HepG2 (cell line): Measurements from ENCODE around the gene TNFAIP8L3. TPM values are rescaled to one million over a fixed set of nuclear protein-coding genes. Genes with fewer than 3 reads are reported as not detected.

Experiments
- BHLHE40 ChIP-seq: IDR thresholded peaks from 2 replicates; pipeline ENCODE4 v1.6.1; 2011; ENCODE audit warnings: low read length, improper control_type of control experiment
- CEBPG ChIP-seq: IDR thresholded peaks from 2 replicates; pipeline ENCODE4 v1.6.1; 2016
- CREM ChIP-seq, 2 experiments: sonication (generic) in 1 of 2; formaldehyde crosslinking in 1 of 2; IDR thresholded peaks; 2 replicates each; pipeline versions ENCODE4 v1.4.0 to v1.6.1; 2016 to 2020; ENCODE audit warnings: antibody characterized with exemption in 1 of 2, mild to moderate bottlenecking in 1 of 2, missing genetic modification reagents in 1 of 2
- ELF4 ChIP-seq: sonication (generic); formaldehyde crosslinking; IDR thresholded peaks from 2 replicates; pipeline ENCODE4 v1.5.0; 2020; ENCODE audit warnings: missing genetic modification reagents, mild to moderate bottlenecking, moderate library complexity, borderline replicate concordance
- HNF4A ChIP-seq: sonication (generic); formaldehyde crosslinking; IDR thresholded peaks from 2 replicates; pipeline ENCODE4 v1.4.0; 2020; ENCODE audit warnings: missing genetic modification reagents
- HOXA5 ChIP-seq: sonication (generic); formaldehyde crosslinking; IDR thresholded peaks from 2 replicates; pipeline ENCODE4 v1.4.0; 2020; ENCODE audit warnings: missing genetic modification reagents
- MBD4 ChIP-seq: IDR thresholded peaks from 2 replicates; pipeline ENCODE4 v1.6.1; 2012; ENCODE audit warnings: low read length, inconsistent platforms, borderline replicate concordance
- MIXL1 ChIP-seq: IDR thresholded peaks from 2 replicates; pipeline ENCODE4 v1.6.1; 2016
- NFE2 ChIP-seq: sonication (generic); formaldehyde crosslinking; IDR thresholded peaks from 2 replicates; pipeline ENCODE4 v1.4.0; 2020; ENCODE audit warnings: missing genetic modification reagents
- PRMT3 ChIP-seq: sonication (generic); formaldehyde crosslinking; IDR thresholded peaks from 2 replicates; pipeline ENCODE4 v1.8.1; 2022; ENCODE audit warnings: low read depth, mild to moderate bottlenecking, moderate library complexity, missing genetic modification reagents, borderline replicate concordance
- SOX13 ChIP-seq, 3 experiments: fragments of 450-650 bp in 1 of 3; sonication (generic) in 1 of 3; formaldehyde crosslinking in 1 of 3; IDR thresholded peaks in 2 of 3; conservative IDR thresholded peaks in 1 of 3; 2 replicates each; pipeline versions ENCODE4 v1.5.0 to v1.6.1; 2016 to 2020; ENCODE audit warnings: antibody characterized with exemption in 1 of 3, mild to moderate bottlenecking in 1 of 3, missing compliant biosample characterization in 1 of 3, missing genetic modification reagents in 1 of 3, moderate library complexity in 1 of 3
- STAT5B ChIP-seq: sonication (generic); formaldehyde crosslinking; IDR thresholded peaks from 2 replicates; pipeline ENCODE4 v1.4.0; 2020; ENCODE audit warnings: missing genetic modification reagents
- TOE1 ChIP-seq: sonication (generic); formaldehyde crosslinking; IDR thresholded peaks from 2 replicates; pipeline ENCODE4 v1.4.0; 2020; ENCODE audit warnings: mild to moderate bottlenecking, missing genetic modification reagents
- ZFP36 ChIP-seq: fragments of 150-350 bp; IDR thresholded peaks from 2 replicates; pipeline ENCODE4 v1.6.1; 2018; ENCODE audit warnings: borderline replicate concordance, low read length, low read depth; ENCODE audit not compliant: partially characterized antibody
- ZNF816 ChIP-seq: sonication (generic); formaldehyde crosslinking; IDR thresholded peaks from 2 replicates; pipeline ENCODE4 v1.8.0; 2022; ENCODE audit warnings: missing genetic modification reagents, mild to moderate bottlenecking, borderline replicate concordance
- polyA plus RNA-seq, 8 experiments: library from polyadenylated mRNA; depleted of rRNA in 3 of 8; stranded (reverse) in 7 of 8; unstranded in 1 of 8; fragments of >200 nt; fragmentation: Illumina TruSeq in 4 of 8; extraction: Trizol in 4 of 8; gene quantifications; 2 replicates each; pipeline versions ENCODE4 v1.2.1 to v1.2.3, GENCODE V29; 2011 to 2016; ENCODE audit warnings: low read depth in 4 of 8, missing spikeins in 1 of 8, mixed read lengths in 1 of 8; ENCODE audit not compliant: insufficient read depth in 1 of 8
- total RNA-seq, 5 experiments: library from RNA; depleted of rRNA; stranded (reverse); fragments of >200 nt; fragmentation: Illumina TruSeq; extraction: Trizol; gene quantifications; 2 replicates each; pipeline ENCODE4 v1.2.3, GENCODE V29; 2016; ENCODE audit warnings: low read depth in 1 of 5
- TF ChIP-seq, protein P1 (sequence below): sonication (generic); formaldehyde crosslinking; IDR thresholded peaks from 2 replicates; pipeline ENCODE4 v1.4.0; 2020; ENCODE audit warnings: missing genetic modification reagents, borderline replicate concordance
- TF ChIP-seq, protein P2 (sequence below): sonication (generic); formaldehyde crosslinking; IDR thresholded peaks from 2 replicates; pipeline ENCODE4 v1.4.0; 2020; ENCODE audit warnings: missing genetic modification reagents
- TF ChIP-seq, protein P3 (sequence below): sonication (generic); formaldehyde crosslinking; IDR thresholded peaks from 2 replicates; pipeline ENCODE4 v1.4.0; 2020; ENCODE audit warnings: mild to moderate bottlenecking, missing genetic modification reagents
- TF ChIP-seq, protein P4 (sequence below), 2 experiments: fragments of 450-650 bp in 1 of 2; sonication (generic) in 1 of 2; formaldehyde crosslinking; IDR thresholded peaks; 2 replicates each; pipeline versions ENCODE4 v1.5.0 to v1.8.0; 2020 to 2022; ENCODE audit warnings: mild to moderate bottlenecking in 1 of 2, missing genetic modification reagents in 1 of 2
- TF ChIP-seq, protein P5 (sequence below): IDR thresholded peaks from 2 replicates; pipeline ENCODE4 v1.6.1; 2016

Gene TNFAIP8L3
- total and polyA plus RNA-seq, 2 of the 13 experiments (the other 11 are each of a cell fraction or from before 2014, with no cell fraction given), result 0.15 to 4.0 TPM

DNA sequence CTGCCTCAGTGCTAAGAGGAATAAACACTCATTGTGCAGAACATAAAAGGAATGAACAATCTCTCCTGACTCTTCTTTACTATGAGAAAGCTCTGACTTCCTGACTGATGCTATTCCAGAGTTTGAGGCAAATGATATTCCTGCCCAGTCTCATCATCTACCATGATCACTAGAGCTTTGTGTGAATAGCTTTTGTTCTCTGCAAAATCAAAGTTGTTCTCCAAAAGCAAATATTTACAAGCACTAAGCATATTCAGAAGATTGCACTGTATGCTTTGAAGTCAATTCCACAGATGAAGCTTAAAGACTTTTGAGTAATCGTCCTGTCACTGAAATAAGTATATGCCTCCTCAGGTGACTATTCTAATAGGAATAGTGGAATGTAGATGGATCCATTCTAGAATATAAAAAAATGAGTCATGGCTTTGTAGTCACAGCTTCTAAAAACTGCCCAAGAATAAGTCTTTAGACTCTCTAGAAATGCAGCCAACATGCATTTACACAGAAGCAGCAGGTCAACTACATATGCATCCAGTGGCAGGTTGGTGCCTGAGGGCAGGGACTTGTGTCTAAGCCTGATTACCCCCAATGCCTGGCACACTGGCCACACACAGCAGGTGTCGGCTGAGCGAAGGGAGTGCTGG lies 34.6 kb downstream of the TNFAIP8L3 start (continued):
- TF ChIP-seq, protein P1, sequence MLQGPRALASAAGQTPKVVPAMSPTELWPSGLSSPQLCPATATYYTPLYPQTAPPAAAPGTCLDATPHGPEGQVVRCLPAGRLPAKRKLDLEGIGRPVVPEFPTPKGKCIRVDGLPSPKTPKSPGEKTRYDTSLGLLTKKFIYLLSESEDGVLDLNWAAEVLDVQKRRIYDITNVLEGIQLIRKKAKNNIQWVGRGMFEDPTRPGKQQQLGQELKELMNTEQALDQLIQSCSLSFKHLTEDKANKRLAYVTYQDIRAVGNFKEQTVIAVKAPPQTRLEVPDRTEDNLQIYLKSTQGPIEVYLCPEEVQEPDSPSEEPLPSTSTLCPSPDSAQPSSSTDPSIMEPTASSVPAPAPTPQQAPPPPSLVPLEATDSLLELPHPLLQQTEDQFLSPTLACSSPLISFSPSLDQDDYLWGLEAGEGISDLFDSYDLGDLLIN (CRISPR knock-in tag), result no peak
- 0 out of 2 replicates have a peak, but pooled peaks have one; percentile 77 for TF ChIP-seq SOX13 (IDR thresholded peaks at IDR 0.05)
- peak in 1 of 2 experiments; percentile 98; a peak in 2 of 4 replicates for TF ChIP-seq SOX13 (CRISPR knock-in tag; conservative IDR thresholded peaks at IDR 0.05 in 1 of 2, IDR thresholded peaks at IDR 0.05 in 1 of 2)
- no peak for TF ChIP-seq TOE1 (CRISPR knock-in tag)
- TF ChIP-seq ZFP36, result no peak
- 0 out of 2 replicates have a peak, but pooled peaks have one; percentile 37 for TF ChIP-seq HOXA5 (CRISPR knock-in tag)
- TF ChIP-seq, protein P2, sequence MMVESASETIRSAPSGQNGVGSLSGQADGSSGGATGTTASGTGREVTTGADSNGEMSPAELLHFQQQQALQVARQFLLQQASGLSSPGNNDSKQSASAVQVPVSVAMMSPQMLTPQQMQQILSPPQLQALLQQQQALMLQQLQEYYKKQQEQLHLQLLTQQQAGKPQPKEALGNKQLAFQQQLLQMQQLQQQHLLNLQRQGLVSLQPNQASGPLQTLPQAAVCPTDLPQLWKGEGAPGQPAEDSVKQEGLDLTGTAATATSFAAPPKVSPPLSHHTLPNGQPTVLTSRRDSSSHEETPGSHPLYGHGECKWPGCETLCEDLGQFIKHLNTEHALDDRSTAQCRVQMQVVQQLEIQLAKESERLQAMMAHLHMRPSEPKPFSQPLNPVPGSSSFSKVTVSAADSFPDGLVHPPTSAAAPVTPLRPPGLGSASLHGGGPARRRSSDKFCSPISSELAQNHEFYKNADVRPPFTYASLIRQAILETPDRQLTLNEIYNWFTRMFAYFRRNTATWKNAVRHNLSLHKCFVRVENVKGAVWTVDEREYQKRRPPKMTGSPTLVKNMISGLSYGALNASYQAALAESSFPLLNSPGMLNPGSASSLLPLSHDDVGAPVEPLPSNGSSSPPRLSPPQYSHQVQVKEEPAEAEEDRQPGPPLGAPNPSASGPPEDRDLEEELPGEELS (CRISPR knock-in tag), result peak; percentile 48; the same call in 1 of the 2 replicates
- TF ChIP-seq, protein P3, sequence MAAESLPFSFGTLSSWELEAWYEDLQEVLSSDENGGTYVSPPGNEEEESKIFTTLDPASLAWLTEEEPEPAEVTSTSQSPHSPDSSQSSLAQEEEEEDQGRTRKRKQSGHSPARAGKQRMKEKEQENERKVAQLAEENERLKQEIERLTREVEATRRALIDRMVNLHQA (CRISPR knock-in tag), result no peak
- no peak for TF ChIP-seq STAT5B (CRISPR knock-in tag)
- no peak for TF ChIP-seq ELF4 (CRISPR knock-in tag)
- peak; percentile 58 for TF ChIP-seq CREM (IDR thresholded peaks at IDR 0.05)
- TF ChIP-seq CREM (CRISPR knock-in tag; IDR thresholded peaks at IDR 0.05), result no peak
- no peak for TF ChIP-seq ZNF816 (CRISPR knock-in tag)
- TF ChIP-seq, protein P4, sequence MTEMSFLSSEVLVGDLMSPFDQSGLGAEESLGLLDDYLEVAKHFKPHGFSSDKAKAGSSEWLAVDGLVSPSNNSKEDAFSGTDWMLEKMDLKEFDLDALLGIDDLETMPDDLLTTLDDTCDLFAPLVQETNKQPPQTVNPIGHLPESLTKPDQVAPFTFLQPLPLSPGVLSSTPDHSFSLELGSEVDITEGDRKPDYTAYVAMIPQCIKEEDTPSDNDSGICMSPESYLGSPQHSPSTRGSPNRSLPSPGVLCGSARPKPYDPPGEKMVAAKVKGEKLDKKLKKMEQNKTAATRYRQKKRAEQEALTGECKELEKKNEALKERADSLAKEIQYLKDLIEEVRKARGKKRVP (CRISPR knock-in tag; IDR thresholded peaks at IDR 0.05), result peak in 1 of 2 experiments; percentile 54; a peak in 1 of 4 replicates
- TF ChIP-seq, protein P5, sequence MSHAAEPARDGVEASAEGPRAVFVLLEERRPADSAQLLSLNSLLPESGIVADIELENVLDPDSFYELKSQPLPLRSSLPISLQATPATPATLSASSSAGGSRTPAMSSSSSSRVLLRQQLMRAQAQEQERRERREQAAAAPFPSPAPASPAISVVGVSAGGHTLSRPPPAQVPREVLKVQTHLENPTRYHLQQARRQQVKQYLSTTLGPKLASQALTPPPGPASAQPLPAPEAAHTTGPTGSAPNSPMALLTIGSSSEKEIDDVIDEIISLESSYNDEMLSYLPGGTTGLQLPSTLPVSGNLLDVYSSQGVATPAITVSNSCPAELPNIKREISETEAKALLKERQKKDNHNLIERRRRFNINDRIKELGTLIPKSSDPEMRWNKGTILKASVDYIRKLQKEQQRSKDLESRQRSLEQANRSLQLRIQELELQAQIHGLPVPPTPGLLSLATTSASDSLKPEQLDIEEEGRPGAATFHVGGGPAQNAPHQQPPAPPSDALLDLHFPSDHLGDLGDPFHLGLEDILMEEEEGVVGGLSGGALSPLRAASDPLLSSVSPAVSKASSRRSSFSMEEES (CRISPR knock-in tag), result 0 out of 2 replicates have a peak, but pooled peaks have one; percentile 25
- no peak for TF ChIP-seq NFE2 (CRISPR knock-in tag)
- TF ChIP-seq BHLHE40, result 0 out of 2 replicates have a peak, but pooled peaks have one; percentile 21
- TF ChIP-seq HNF4A (CRISPR knock-in tag), result 0 out of 2 replicates have a peak, but pooled peaks have one; percentile 8
- no peak for TF ChIP-seq MBD4
- TF ChIP-seq CEBPG, result peak; percentile 35; the same call in 1 of the 2 replicates
- TF ChIP-seq MIXL1 (CRISPR knock-in tag), result no peak
- TF ChIP-seq PRMT3, result no peak
